Lung (tissue), 13 donors: Measurements from ENCODE around the gene TNF. TPM values are rescaled to one million over a fixed set of nuclear protein-coding genes. Genes with fewer than 3 reads are reported as not detected.

ENCODE experiments used
- ATAC-seq: fragments of 200-7000 bp; cut with Tn5 transposase; one replicate; pipeline ENCODE4 v1.9.1; 2020; ENCODE audit warnings: moderate number of reproducible peaks; ENCODE audit not compliant: insufficient read depth, low FRiP score
- DNase-seq, 3 donors: peaks; one replicate each; pipeline ENCODE4 v3.0.0-alpha.2; 2013 to 2017
- H3K27ac ChIP-seq, 2 donors: one replicate each; pipeline ENCODE4 v1.5.1; 2013; ENCODE audit warnings: mild to moderate bottlenecking in 2 of 2, moderate library complexity in 2 of 2, control low read depth in 1 of 2, inconsistent platforms in 1 of 2, low read depth in 1 of 2, low read length in 1 of 2
- H3K27me3 ChIP-seq, 3 donors: one replicate each; pipeline ENCODE4 v1.5.1; 2013; ENCODE audit warnings: low read length in 2 of 3; ENCODE audit not compliant: control insufficient read depth in 3 of 3, insufficient read depth in 3 of 3
- H3K36me3 ChIP-seq, 4 donors: one replicate each; pipeline ENCODE4 v1.5.1; 2013; ENCODE audit warnings: low read length in 4 of 4, mild to moderate bottlenecking in 1 of 4, moderate library complexity in 1 of 4; ENCODE audit not compliant: control insufficient read depth in 4 of 4, insufficient read depth in 4 of 4
- H3K4me1 ChIP-seq, 5 donors: one replicate each; pipeline ENCODE4 v1.5.1; 2013; ENCODE audit warnings: low read length in 5 of 5, mild to moderate bottlenecking in 2 of 5, moderate library complexity in 1 of 5; ENCODE audit not compliant: control insufficient read depth in 5 of 5, insufficient read depth in 5 of 5
- H3K4me3 ChIP-seq: one replicate; pipeline ENCODE4 v1.5.1; 2013; ENCODE audit warnings: mild to moderate bottlenecking, control low read depth, moderate library complexity
- H3K9ac ChIP-seq, 2 donors: one replicate each; pipeline ENCODE4 v1.5.1; 2013; ENCODE audit warnings: low read length in 2 of 2, control low read depth in 1 of 2; ENCODE audit not compliant: insufficient read depth in 1 of 2
- H3K9me3 ChIP-seq, 4 donors: one replicate each; pipeline ENCODE4 v1.5.1; 2013; ENCODE audit warnings: low read length in 3 of 4, mild to moderate bottlenecking in 1 of 4, moderate library complexity in 1 of 4; ENCODE audit not compliant: control insufficient read depth in 4 of 4, insufficient read depth in 3 of 4
- CTCF ChIP-seq: IDR thresholded peaks from 2 replicates; pipeline ENCODE4 v1.5.1; 2012; ENCODE audit warnings: mild to moderate bottlenecking; ENCODE audit errors: control extremely low read depth, extremely low read depth
- WGBS, 2 donors: extraction: QIAGEN DNeasy Blood & Tissue Kit; methylation state at CpG; one replicate each; pipeline ENCODE4 v1.1.7; 2013; 5-methylcytosine and 5-hydroxymethylcytosine counted together
- polyA plus RNA-seq, 2 donors: library from polyadenylated mRNA; stranded (reverse); fragments of 200-250 nt; gene quantifications; one replicate each; pipeline ENCODE4 v1.2.1, GENCODE V29; 2013
- small RNA-seq: library from RNA; depleted of rRNA; stranded (forward); fragments of <200 nt; gene quantifications from one replicate; pipeline ENCODE3, GENCODE V24; 2014; ENCODE audit warnings: low replicate concordance
- total RNA-seq, 2 donors: library from RNA; depleted of rRNA in 1 of 2; stranded (reverse); fragments of >200 nt in 1 of 2; gene quantifications; one replicate each; pipeline ENCODE4 v1.2.1, GENCODE V29; 2014 to 2021
- donor health status: control.
- donor health status: control.
- donor health status: Bipolar disorder and iron deficiency.
- donor health status: healthy.
- donor health status: DM: yes; HTN: yes; CAD: no.

The TNF gene
- total and polyA plus RNA-seq, 4 donors = 0.23 to 15.7 (median 4.1) TPM

GRCh38 chr6:31627690-31628287 is 52.4 kb downstream of the TNF start:
- peaks cover 0 to 2% (median 0%) of the 10 kb centered on the region in 5 donors for H3K4me1 ChIP-seq
- ATAC-seq (no peak), DNase-seq (no peak)
- TF ChIP-seq CTCF = no peak
- 96% methylated on average over 18 to 19 of the region's 19 CpGs for WGBS, 2 donors
- H3K27me3 ChIP-seq = no peaks in the 10 kb centered on the region
- H3K9ac ChIP-seq = no peak overlapping the region
- H3K27ac ChIP-seq = no peak overlapping the region
- no peaks in the 10 kb centered on the region for H3K9me3 ChIP-seq
- no peak overlapping the region for H3K4me3 ChIP-seq
- peaks cover 44 to 84% (median 75%) of the 10 kb centered on the region in 4 donors for H3K36me3 ChIP-seq

Small RNA genes lying within 50 kb of the gene (small RNA-seq; reads per million reads assigned to genes)
- 1.7 reads per million, percentile 89 among the genes with 10 or more reads in this experiment for gene SNORA38
- gene SNORD117 = 450 reads per million, percentile 99 among the genes with 10 or more reads in this experiment
- not detected for gene SNORD84
- not detected for gene UQCRHP1

Other genes starting within 250 kb of the TNF start
Only the 30 nearest of the 34 such genes appear.
- gene HLA-B, start 218.4 kb upstream of the TNF start, total RNA-seq = 1,000 to 10,000 TPM in 1 of 2 donors, 100 to 1,000 TPM in 1; 668 to 1,563 TPM
- 1,000 to 10,000 TPM; 1,310 to 3,772 TPM for gene HLA-B, start 218.4 kb upstream of the TNF start, polyA plus RNA-seq
- gene MICA, start 172.0 kb upstream of the TNF start, total RNA-seq = 10 to 100 TPM; 16.5 to 48.2 TPM
- gene MICA, start 172.0 kb upstream of the TNF start, polyA plus RNA-seq = 10 to 100 TPM; 27.7 to 28.0 TPM
- gene MICB, start 77.4 kb upstream of the TNF start, total RNA-seq = 1 to 10 TPM; 5.3 to 9.6 TPM
- gene MICB, start 77.4 kb upstream of the TNF start, polyA plus RNA-seq = 10 to 100 TPM in 1 of 2 donors, 1 to 10 TPM in 1; 3.8 to 10.2 TPM
- not detected for gene MCCD1, start 46.6 kb upstream of the TNF start, total RNA-seq
- not detected for gene MCCD1, start 46.6 kb upstream of the TNF start, polyA plus RNA-seq
- 100 to 1,000 TPM; 316 to 418 TPM for gene DDX39B, start 33.6 kb upstream of the TNF start, total RNA-seq
- 100 to 1,000 TPM; 318 to 354 TPM for gene DDX39B, start 33.6 kb upstream of the TNF start, polyA plus RNA-seq
- 1 to 10 TPM in 1 of 2 donors, under 1 TPM in 1; 0.28 to 1.5 TPM for gene ATP6V1G2, start 29.0 kb upstream of the TNF start, total RNA-seq
- under 1 TPM; 0.47 to 0.56 TPM for gene ATP6V1G2, start 29.0 kb upstream of the TNF start, polyA plus RNA-seq
- gene NFKBIL1, start 28.0 kb upstream of the TNF start, total RNA-seq = 10 to 100 TPM; 13.5 to 19.2 TPM
- 10 to 100 TPM; 18.9 to 32.2 TPM for gene NFKBIL1, start 28.0 kb upstream of the TNF start, polyA plus RNA-seq
- 1 to 10 TPM in 1 of 2 donors, under 1 TPM in 1; 0.54 to 1.2 TPM for gene LTA, start 3.3 kb upstream of the TNF start, total RNA-seq
- under 1 TPM; 0.28 to 0.40 TPM for gene LTA, start 3.3 kb upstream of the TNF start, polyA plus RNA-seq
- gene LTB, start 6.9 kb downstream of the TNF start, total RNA-seq = 10 to 100 TPM in 1 of 2 donors, 1 to 10 TPM in 1; 9.9 to 14.6 TPM
- gene LTB, start 6.9 kb downstream of the TNF start, polyA plus RNA-seq = 10 to 100 TPM in 1 of 2 donors, 1 to 10 TPM in 1; 9.8 to 31.9 TPM
- gene LST1, start 10.7 kb downstream of the TNF start, total RNA-seq = 10 to 100 TPM in 1 of 2 donors, 1 to 10 TPM in 1; 9.6 to 78.8 TPM
- gene LST1, start 10.7 kb downstream of the TNF start, polyA plus RNA-seq = 100 to 1,000 TPM in 1 of 2 donors, 10 to 100 TPM in 1; 96.1 to 164 TPM
- under 1 TPM in 1 of 2 donors, not detected in 1; 0.64 TPM for gene NCR3, start 17.4 kb downstream of the TNF start, total RNA-seq
- under 1 TPM; 0.61 TPM for gene NCR3, start 17.4 kb downstream of the TNF start, polyA plus RNA-seq
- gene AIF1, start 39.7 kb downstream of the TNF start, total RNA-seq = 10 to 100 TPM; 38.7 to 86.0 TPM
- gene AIF1, start 39.7 kb downstream of the TNF start, polyA plus RNA-seq = 100 to 1,000 TPM in 1 of 2 donors, 10 to 100 TPM in 1; 89.9 to 345 TPM
- gene PRRC2A, start 45.1 kb downstream of the TNF start, total RNA-seq = 100 to 1,000 TPM in 1 of 2 donors, 10 to 100 TPM in 1; 73.7 to 157 TPM
- 100 to 1,000 TPM in 1 of 2 donors, 10 to 100 TPM in 1; 90.4 to 115 TPM for gene PRRC2A, start 45.1 kb downstream of the TNF start, polyA plus RNA-seq
- gene BAG6, start 77.1 kb downstream of the TNF start, total RNA-seq = 100 to 1,000 TPM; 164 to 259 TPM
- gene BAG6, start 77.1 kb downstream of the TNF start, polyA plus RNA-seq = 100 to 1,000 TPM; 189 to 322 TPM
- 1 to 10 TPM; 1.3 to 2.5 TPM for gene APOM, start 80.3 kb downstream of the TNF start, total RNA-seq
- 1 to 10 TPM; 2.2 to 8.8 TPM for gene APOM, start 80.3 kb downstream of the TNF start, polyA plus RNA-seq
- 10 to 100 TPM; 18.9 to 26.8 TPM for gene C6orf47, start 85.2 kb downstream of the TNF start, total RNA-seq
- 10 to 100 TPM; 23.5 to 24.5 TPM for gene C6orf47, start 85.2 kb downstream of the TNF start, polyA plus RNA-seq
- gene GPANK1, start 89.4 kb downstream of the TNF start, total RNA-seq = 10 to 100 TPM; 13.3 to 16.6 TPM
- 10 to 100 TPM; 12.7 to 15.7 TPM for gene GPANK1, start 89.4 kb downstream of the TNF start, polyA plus RNA-seq
- gene CSNK2B, start 90.5 kb downstream of the TNF start, total RNA-seq = 100 to 1,000 TPM; 114 to 123 TPM
- gene CSNK2B, start 90.5 kb downstream of the TNF start, polyA plus RNA-seq = 100 to 1,000 TPM; 150 to 154 TPM
- gene LY6G5B, start 94.4 kb downstream of the TNF start, total RNA-seq = 10 to 100 TPM in 1 of 2 donors, 1 to 10 TPM in 1; 5.7 to 13.7 TPM
- 1 to 10 TPM; 7.6 to 8.8 TPM for gene LY6G5B, start 94.4 kb downstream of the TNF start, polyA plus RNA-seq
- gene LY6G5C, start 105.5 kb downstream of the TNF start, total RNA-seq = 1 to 10 TPM; 3.0 to 5.0 TPM
- gene LY6G5C, start 105.5 kb downstream of the TNF start, polyA plus RNA-seq = 1 to 10 TPM; 2.8 to 3.9 TPM
- gene ABHD16A, start 127.8 kb downstream of the TNF start, total RNA-seq = 10 to 100 TPM; 49.5 to 57.7 TPM
- 10 to 100 TPM; 30.6 to 68.6 TPM for gene ABHD16A, start 127.8 kb downstream of the TNF start, polyA plus RNA-seq
- gene LY6G6F, start 131.3 kb downstream of the TNF start, total RNA-seq = under 1 TPM in 1 of 2 donors, not detected in 1; 0.21 TPM
- 1 to 10 TPM in 1 of 2 donors, not detected in 1; 2.2 TPM for gene LY6G6F, start 131.3 kb downstream of the TNF start, polyA plus RNA-seq
- gene LY6G6D, start 139.8 kb downstream of the TNF start, total RNA-seq = not detected
- not detected for gene LY6G6D, start 139.8 kb downstream of the TNF start, polyA plus RNA-seq
- gene LY6G6C, start 146.2 kb downstream of the TNF start, total RNA-seq = not detected
- under 1 TPM; 0.14 to 0.16 TPM for gene LY6G6C, start 146.2 kb downstream of the TNF start, polyA plus RNA-seq
- 1 to 10 TPM in 1 of 2 donors, under 1 TPM in 1; 0.64 to 1.1 TPM for gene MPIG6B, start 147.8 kb downstream of the TNF start, total RNA-seq
- 1 to 10 TPM in 1 of 2 donors, under 1 TPM in 1; 0.45 to 2.3 TPM for gene MPIG6B, start 147.8 kb downstream of the TNF start, polyA plus RNA-seq
- gene DDAH2, start 153.7 kb downstream of the TNF start, total RNA-seq = 10 to 100 TPM; 60.3 to 80.0 TPM
- 100 to 1,000 TPM; 103 to 130 TPM for gene DDAH2, start 153.7 kb downstream of the TNF start, polyA plus RNA-seq
- 100 to 1,000 TPM; 231 to 368 TPM for gene CLIC1, start 161.0 kb downstream of the TNF start, total RNA-seq
- gene CLIC1, start 161.0 kb downstream of the TNF start, polyA plus RNA-seq = 100 to 1,000 TPM; 387 to 763 TPM
- 10 to 100 TPM; 11.6 to 17.8 TPM for gene MSH5, start 164.4 kb downstream of the TNF start, total RNA-seq
- gene MSH5, start 164.4 kb downstream of the TNF start, polyA plus RNA-seq = 10 to 100 TPM in 1 of 2 donors, 1 to 10 TPM in 1; 4.5 to 15.1 TPM
- gene SAPCD1, start 187.1 kb downstream of the TNF start, total RNA-seq = 1 to 10 TPM; 1.7 to 4.4 TPM
- gene SAPCD1, start 187.1 kb downstream of the TNF start, polyA plus RNA-seq = 1 to 10 TPM; 1.3 to 6.3 TPM
- 10 to 100 TPM in 1 of 2 donors, 1 to 10 TPM in 1; 4.6 to 14.2 TPM for gene VWA7, start 201.8 kb downstream of the TNF start, total RNA-seq
- gene VWA7, start 201.8 kb downstream of the TNF start, polyA plus RNA-seq = 1 to 10 TPM; 2.2 to 6.7 TPM